Measurements from ENCODE around the gene PTGES3L.
"Not testable (repeated sequence)": the region's sequence is repeated elsewhere in the genome, so short reads cannot be mapped to it uniquely, and the experiment has no call there.

DNA sequence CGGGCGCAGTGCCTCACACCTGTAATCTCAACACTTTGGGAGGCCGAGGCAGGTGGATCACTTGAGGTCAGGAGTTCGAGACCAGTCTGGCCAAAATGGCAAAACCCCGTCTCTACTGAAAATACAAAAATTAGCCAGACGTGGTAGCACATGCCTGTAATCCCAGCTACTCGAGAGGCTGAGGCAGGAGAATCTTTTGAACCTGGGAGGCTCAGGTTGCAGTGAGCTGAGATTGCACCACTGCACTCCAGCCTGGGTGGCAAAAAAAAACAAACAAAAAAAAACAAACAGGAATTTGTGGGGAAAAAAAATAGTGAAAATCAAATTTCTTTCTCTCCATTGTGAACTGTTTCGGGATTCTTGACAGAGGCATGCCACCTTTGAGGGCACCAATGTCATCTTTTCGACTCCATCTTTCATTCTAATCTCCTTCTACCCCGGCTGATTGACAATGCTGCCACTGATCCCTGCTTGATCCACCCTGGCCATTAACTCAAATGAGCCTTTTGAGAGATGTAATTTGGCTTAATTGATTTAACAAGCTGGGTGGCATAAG lies 60.3 kb downstream of the PTGES3L start:
- not testable (repeated sequence) for TF ChIP-seq CTCF (IDR thresholded peaks at IDR 0.05); POLR2AphosphoS5 (IDR thresholded peaks at IDR 0.05; ENCODE audit: low read depth, low read length); REST (IDR thresholded peaks at IDR 0.05; ENCODE audit: insufficient read depth in 1 of 2, low read depth in 2 of 2, low read length in 1 of 2); TCF7L2 (IDR thresholded peaks at IDR 0.05; ENCODE audit: low read depth, low read length); SIN3A (IDR thresholded peaks at IDR 0.05; ENCODE audit: borderline replicate concordance, insufficient read depth, low read depth, low read length)
